Large intestine (tissue), 3 donors: ENCODE results near the gene B9D1. TPM values are rescaled to one million over a fixed set of nuclear protein-coding genes. Genes with fewer than 3 reads are reported as not detected.
"Not testable (repeated sequence)": the region's sequence is repeated elsewhere in the genome, so short reads cannot be mapped to it uniquely, and the experiment has no call there.

ENCODE experiments used
- DNase-seq, 2 donors: peaks; one replicate each; pipeline versions ENCODE4 v3.0.0 to v3.0.0-alpha.2; 2013
- H3K27ac ChIP-seq: one replicate; pipeline ENCODE4 v1.5.1; 2013; ENCODE audit warnings: low read length
- H3K27me3 ChIP-seq: 2 replicates; pipeline ENCODE4 v1.6.1; 2013; ENCODE audit warnings: low read length; ENCODE audit not compliant: control insufficient read depth, insufficient read depth
- H3K36me3 ChIP-seq: 2 replicates; pipeline ENCODE4 v1.6.1; 2013; ENCODE audit warnings: low read length; ENCODE audit not compliant: control insufficient read depth, insufficient read depth
- H3K4me1 ChIP-seq: one replicate; pipeline ENCODE4 v1.6.1; 2013; ENCODE audit warnings: low read length; ENCODE audit not compliant: control insufficient read depth, insufficient read depth
- H3K4me3 ChIP-seq: one replicate; pipeline ENCODE4 v1.5.1; 2013; ENCODE audit warnings: low read length
- H3K9me3 ChIP-seq: one replicate; pipeline ENCODE4 v1.6.1; 2013; ENCODE audit warnings: mild to moderate bottlenecking, low read depth, low read length, moderate library complexity; ENCODE audit not compliant: control insufficient read depth
- WGBS: methylation state at CpG from one replicate; pipeline ENCODE4 v1.1.5; 2013; ENCODE audit warnings: low lambda C conversion rate; ENCODE audit not compliant: insufficient coverage; 5-methylcytosine and 5-hydroxymethylcytosine counted together
- polyA plus RNA-seq: library from polyadenylated mRNA; unstranded; fragments of 120-200 nt; gene quantifications from one replicate; pipeline ENCODE4 v1.2.1, GENCODE V29; 2013

Gene B9D1
- polyA plus RNA-seq, 1 donor, result 19.8 TPM

DNA sequence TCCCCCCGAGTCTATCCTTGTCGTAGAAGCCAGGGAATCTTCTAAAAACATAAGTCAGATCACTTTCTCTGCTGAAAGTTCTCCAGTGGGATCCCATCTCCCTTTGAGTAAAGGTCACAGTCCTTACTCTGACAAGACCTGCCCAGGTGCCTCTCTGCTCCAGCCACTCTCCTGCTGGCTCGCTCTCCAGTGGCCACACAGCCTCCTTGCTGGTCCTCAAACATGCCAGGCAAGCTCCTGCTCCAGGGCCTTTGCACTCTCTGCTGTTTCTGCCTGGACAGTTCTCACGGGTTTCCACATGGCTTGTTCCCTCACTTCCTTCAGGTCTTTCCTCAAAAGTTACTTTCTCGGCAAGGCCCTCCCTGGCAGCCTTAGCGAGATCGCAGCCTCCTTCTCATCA lies 3.4 kb downstream of the B9D1 start:
- WGBS, result no CpG with 5 or more reads among the region's 7 CpGs
- no peak overlapping the region for H3K4me3 ChIP-seq
- H3K36me3 ChIP-seq, result peaks cover 25% of the 10 kb centered on the region
- no peak overlapping the region for H3K27ac ChIP-seq
- DNase-seq, result no peak
- no peaks in the 10 kb centered on the region for H3K9me3 ChIP-seq
- H3K4me1 ChIP-seq, result peaks cover 15% of the 10 kb centered on the region
- no peaks in the 10 kb centered on the region for H3K27me3 ChIP-seq

DNA sequence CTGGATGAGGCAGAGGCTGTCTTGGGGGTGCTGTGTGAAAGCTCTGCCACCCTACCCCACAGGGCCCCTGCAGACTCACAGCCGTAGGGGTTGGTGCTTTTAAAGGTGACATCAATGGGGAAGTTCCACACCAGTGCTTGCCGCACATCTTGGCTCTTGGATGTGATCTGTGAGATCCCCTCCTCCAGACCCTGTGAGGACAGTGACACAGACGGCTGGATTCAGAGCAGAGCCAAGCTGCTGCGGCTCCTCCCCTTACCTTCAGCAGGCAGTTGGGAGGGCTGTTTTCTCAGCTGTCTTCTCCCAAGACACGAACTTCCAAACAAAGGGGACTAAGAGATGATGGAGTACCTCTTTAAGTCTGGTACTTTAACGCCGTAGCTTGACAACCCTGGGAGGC lies 4.8 kb downstream of the B9D1 start:
- no peaks in the 10 kb centered on the region for H3K27me3 ChIP-seq
- peaks cover 25% of the 10 kb centered on the region for H3K36me3 ChIP-seq
- no peak for DNase-seq
- peaks cover 7% of the 10 kb centered on the region for H3K4me1 ChIP-seq
- H3K4me3 ChIP-seq, result no peak overlapping the region
- H3K27ac ChIP-seq, result no peak overlapping the region
- no peaks in the 10 kb centered on the region for H3K9me3 ChIP-seq
- WGBS, result no CpG with 5 or more reads among the region's 7 CpGs

DNA sequence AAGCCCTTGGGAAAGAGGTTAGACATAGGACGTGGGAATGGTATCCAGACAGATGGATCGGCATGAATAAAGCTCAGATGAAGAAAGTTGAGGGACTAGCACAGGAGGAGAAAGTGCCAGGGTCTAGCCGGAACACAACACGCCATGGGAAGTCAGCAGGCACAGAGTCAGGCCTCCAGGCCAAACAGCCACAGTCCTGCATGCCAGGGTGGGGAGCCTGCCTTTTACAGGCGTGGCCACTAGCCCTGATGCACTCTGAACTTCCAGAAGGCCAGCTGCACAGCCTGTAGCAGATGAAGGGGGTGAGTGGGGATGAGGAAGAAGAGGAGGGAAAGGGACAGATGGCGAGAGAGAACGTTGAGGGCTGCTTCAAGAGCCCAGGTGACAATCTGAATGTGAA lies 5.2 kb downstream of the B9D1 start:
- Histone ChIP-seq H3K4me1 (peaks cover 7% of the 10 kb centered on the region), H3K27me3 (no peaks in the 10 kb centered on the region), H3K9me3 (no peaks in the 10 kb centered on the region), H3K27ac (no peak overlapping the region), H3K4me3 (no peak overlapping the region), H3K36me3 (peaks cover 25% of the 10 kb centered on the region)
- no CpG with 5 or more reads among the region's 7 CpGs for WGBS
- DNase-seq, result no peak

DNA sequence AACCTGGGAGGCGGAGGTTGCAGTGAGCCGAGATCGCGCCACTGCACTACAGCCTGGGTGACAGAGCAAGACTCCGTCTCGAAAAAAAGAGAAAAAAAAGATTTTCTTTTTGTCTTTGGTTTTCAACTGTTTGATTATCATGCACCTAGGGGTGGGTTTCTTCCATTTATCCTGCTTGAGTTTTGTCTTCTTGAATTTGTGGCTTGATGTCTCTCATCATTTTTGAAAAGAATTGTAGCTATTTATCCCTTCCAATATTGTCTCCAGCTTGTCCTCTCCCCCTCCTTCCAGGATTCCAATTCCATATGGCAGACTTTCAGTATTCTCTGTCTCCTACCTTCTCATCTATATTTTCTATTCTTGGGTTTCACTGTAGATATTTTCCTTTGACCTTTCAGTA lies 7.8 kb downstream of the B9D1 start:
- H3K36me3 ChIP-seq, result peaks cover 23% of the 10 kb centered on the region
- no CpG with 5 or more reads among the region's 6 CpGs for WGBS

DNA sequence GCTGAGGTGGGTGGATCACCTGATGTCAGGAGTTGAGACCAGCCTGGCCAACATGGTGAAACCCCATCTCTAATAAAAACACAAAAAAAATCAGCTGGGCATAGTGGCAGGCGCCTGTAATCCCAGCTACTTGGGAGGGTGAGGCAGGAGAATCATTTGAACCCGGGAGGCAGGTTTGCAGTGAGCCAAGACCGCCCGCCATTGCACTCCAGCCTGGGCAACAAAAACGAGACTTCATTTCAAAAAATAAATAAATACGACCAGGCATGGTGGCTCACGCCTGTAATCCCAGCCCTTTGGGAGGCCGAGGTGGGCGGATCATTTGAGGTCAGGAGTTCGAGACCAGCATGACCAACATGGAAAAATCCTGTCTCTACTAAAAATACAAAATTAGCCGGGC lies 9.1 kb downstream of the B9D1 start:
- not testable (repeated sequence) for H3K4me1 ChIP-seq, DNase-seq, H3K27ac ChIP-seq, H3K9me3 ChIP-seq, H3K27me3 ChIP-seq, H3K4me3 ChIP-seq
- H3K36me3 ChIP-seq, result peaks cover 18% of the 10 kb centered on the region
- no CpG with 5 or more reads among the region's 11 CpGs for WGBS

More for the DNA sequence above, 7.8 kb downstream of the B9D1 start:
- Histone ChIP-seq H3K4me1 (no peaks in the 10 kb centered on the region), H3K27me3 (no peaks in the 10 kb centered on the region), H3K4me3 (no peak overlapping the region), H3K27ac (no peak overlapping the region), H3K9me3 (no peaks in the 10 kb centered on the region)
- DNase-seq, result no peak

DNA sequence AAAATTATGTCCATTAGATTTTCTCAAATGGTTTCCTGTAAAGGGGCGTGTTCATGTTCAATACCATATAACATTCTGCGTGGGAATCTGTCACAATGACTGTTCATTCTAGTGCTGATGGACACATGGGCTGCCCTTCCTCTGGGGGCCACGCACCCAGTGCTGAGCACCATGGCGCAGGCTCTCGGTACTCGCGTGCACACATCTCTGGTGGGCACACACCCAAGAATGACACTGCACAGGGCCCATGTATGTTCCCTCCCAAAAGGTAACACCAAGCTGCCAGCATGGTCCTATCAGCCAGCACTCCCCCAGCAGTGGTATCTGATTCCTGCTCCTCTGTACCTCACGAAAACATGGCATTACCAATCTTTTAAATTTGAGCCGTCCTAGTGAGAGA lies 13.7 kb downstream of the B9D1 start:
- WGBS, result no CpG with 5 or more reads among the region's 9 CpGs
- H3K4me3 ChIP-seq, result no peak overlapping the region
- peak overlapping the region; percentile 60 for H3K27ac ChIP-seq
- H3K27me3 ChIP-seq, result no peaks in the 10 kb centered on the region
- H3K9me3 ChIP-seq, result peaks cover 7% of the 10 kb centered on the region
- DNase-seq, result no peak
- no peaks in the 10 kb centered on the region for H3K36me3 ChIP-seq
- peaks cover 42% of the 10 kb centered on the region for H3K4me1 ChIP-seq

DNA sequence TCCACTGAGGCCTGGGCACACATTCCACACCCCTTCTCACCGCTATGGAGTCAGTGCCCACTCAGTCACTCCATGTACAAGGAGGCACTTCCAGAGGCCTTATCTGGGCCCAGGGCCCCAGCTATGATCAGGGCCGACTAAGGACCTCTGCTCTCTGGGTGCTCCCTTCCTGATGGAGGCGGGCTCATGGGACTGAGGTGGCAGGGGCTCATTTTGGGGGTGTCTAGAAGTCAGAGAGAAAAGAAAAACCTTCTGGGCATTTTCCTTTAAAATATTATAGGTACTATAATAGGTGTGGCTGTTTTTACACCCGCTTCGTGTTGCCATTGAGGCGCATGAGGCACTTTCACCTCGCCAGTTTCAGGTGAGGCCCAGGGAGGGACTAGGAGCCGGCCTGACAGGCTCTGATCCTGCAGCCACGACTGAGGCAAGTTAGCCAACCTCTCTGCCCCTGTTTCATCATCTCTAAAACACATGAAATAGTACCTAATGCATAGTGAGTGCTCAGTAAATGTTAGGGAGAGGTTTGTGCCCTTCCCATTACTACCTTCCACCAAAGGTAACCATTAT lies 14.4 kb downstream of the B9D1 start:
- Histone ChIP-seq H3K4me1 (peaks cover 48% of the 10 kb centered on the region), H3K4me3 (no peak overlapping the region), H3K27ac (peak overlapping the region; percentile 60), H3K36me3 (no peaks in the 10 kb centered on the region), H3K9me3 (peaks cover 7% of the 10 kb centered on the region), H3K27me3 (no peaks in the 10 kb centered on the region)
- no CpG with 5 or more reads among the region's 9 CpGs for WGBS
- peak in 1 of 2 donors; percentile 82 for DNase-seq

DNA sequence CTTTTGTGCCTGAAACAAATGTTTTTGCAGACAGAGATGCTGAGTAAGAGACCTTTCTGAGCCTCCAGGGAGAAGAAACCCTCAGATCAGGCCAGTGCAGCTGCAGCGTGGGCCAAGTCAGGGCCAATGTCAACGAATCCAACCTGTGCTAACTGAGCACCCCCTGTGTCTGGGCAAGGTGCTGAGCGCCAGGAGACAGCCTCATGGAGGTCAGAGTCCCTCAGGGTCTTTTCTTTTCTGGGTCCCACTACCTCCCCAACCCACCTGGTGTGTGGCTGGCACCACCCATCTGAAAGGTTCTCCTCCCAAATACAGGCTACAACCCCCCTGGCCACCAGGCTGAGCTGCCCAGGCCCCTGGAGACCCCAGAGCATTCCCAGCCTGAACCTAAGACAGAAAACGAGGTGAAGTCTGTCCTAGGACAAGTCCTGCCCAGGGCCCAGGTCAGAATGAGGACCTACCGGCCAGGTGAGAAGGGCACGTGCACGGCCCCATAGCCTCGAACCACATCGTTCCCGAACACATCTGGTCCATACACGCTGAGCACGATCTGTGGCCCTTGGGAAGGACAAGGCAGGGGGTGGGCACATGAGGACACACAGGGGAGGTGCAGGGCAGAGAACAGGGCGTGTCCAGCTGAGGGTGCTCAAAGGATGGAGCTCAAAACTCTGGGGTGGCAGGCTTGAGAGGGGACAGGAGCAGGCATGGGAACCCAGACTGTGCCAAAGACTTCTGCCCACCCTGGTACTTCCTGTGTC lies 15.0 kb downstream of the B9D1 start:
- H3K27ac ChIP-seq, result peak overlapping the region; percentile 60
- no CpG with 5 or more reads among the region's 13 CpGs for WGBS
- DNase-seq, result no peak
- H3K4me3 ChIP-seq, result no peak overlapping the region
- H3K4me1 ChIP-seq, result peaks cover 53% of the 10 kb centered on the region
- H3K36me3 ChIP-seq, result no peaks in the 10 kb centered on the region
- H3K27me3 ChIP-seq, result no peaks in the 10 kb centered on the region
- H3K9me3 ChIP-seq, result peaks cover 7% of the 10 kb centered on the region

DNA sequence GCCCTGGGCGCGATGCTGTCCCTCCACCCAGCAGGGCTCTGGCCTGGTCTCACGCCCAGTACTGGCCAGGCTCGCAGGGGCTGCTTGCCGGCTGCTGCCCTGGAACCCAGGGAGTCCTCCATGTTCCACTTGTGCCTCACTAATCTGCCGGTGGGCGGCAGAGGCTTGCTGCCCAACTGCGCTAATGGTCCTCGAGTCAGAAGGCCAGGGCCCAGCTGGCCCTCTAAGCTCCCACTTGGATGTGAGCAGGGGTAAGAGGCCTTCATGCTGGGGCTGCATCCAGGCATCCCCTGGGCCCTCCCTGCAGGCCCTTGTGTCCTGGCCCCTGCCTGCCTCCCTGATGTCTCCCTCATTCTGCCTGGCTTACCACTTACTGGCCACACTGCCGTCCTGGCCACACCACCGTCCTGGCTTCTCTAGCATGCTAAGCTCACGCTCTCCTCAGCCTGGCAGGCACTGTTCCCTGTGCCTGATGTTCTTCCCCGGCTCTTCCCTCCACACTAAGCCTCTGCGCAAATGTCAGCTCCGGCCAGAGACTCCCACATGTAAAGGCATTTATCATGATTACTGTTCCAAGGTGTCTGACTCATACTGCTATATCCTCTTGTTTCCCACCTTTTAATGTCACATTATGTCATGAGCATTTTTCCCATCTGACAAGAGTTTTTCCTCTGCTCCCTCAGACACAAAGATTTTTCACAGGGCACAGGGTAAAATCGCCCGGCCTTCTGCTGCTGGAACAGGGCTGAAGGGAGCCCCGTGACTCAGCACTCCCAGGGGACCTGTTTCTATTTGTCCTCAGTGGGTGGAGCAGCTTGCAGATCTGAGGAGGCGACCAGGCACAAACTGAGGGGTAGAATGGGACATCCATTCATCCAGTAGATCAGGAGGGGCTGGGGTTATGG lies 15.9 kb downstream of the B9D1 start:
- Histone ChIP-seq H3K27ac (peak overlapping the region; percentile 60), H3K4me3 (no peak overlapping the region), H3K9me3 (peaks cover 7% of the 10 kb centered on the region), H3K27me3 (no peaks in the 10 kb centered on the region), H3K4me1 (peaks cover 61% of the 10 kb centered on the region), H3K36me3 (no peaks in the 10 kb centered on the region)
- WGBS, result 83% methylated on average over 4 of the region's 19 CpGs
- DNase-seq, result peak in 1 of 2 donors; percentile 74
